ENCODE results near the gene TMEM207. TPM values are rescaled to one million over a fixed set of nuclear protein-coding genes. Genes with fewer than 3 reads are reported as not detected.
"Not testable (repeated sequence)": the region's sequence is repeated elsewhere in the genome, so short reads cannot be mapped to it uniquely, and the experiment has no call there.

Gene TMEM207
- total RNA-seq, 5 donors from 2014 or later (not counting 1 experiment from before 2014, with no cell fraction given), result not detected

DNA sequence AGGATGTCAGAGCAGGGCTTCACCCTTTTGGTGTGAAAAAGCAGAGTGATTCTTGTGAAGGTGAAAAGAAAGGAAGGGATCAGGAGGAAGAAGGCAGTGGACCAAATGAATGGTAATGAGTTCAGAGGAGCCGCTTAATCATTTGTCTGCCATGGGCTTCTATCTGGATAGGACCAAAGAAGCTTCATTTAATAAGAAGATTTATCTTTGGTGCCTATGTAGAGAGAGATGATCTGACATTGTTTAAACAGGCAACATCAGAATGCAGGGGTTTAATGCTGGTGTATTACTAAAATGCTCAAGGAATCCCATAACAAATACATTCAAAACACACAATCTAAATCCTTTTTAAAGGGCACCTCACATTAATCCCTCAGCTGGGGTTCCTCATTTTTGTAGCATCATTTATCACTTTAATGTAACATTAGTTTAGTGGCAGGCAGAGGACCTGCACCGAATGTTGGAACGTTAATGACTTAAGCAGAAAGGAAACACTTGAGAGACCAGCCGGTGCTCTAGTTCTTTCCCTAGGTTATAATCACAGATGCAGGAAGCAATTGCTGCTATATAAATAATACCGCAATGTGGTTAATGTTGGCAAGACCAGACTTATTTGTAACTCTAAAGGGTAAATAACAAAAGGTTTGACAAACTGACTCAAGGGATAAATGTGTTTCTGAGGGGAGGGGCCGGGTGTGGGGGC is 36.3 kb upstream of the TMEM207 start:
- WGBS (ENCODE audit: insufficient coverage), result 83% methylated on average over 1 of the region's 6 CpGs
- peaks cover 4 to 8% of the 10 kb centered on the region in 2 experiments for H3K27me3 ChIP-seq (replicated peaks in 1 of 2; ENCODE audit: control insufficient read depth in 2 of 2, extremely low read depth in 1 of 2, insufficient read depth in 2 of 2, low read length in 1 of 2)
- H3K9me3 ChIP-seq, result no peaks in the 10 kb centered on the region
- Mint-ChIP-seq H3K4me3 (no peak overlapping the region), H3K4me1 (peaks cover 0 to 5% (median 4%) of the 10 kb centered on the region in 3 donors), H3K36me3 (no peaks in the 10 kb centered on the region), H3K27ac (no peak overlapping the region), H3K9me3 (no peaks in the 10 kb centered on the region), H3K27me3 (peaks cover 16 to 27% of the 10 kb centered on the region in 2 donors)
- DNase-seq (no peak), ATAC-seq (replicated peaks in 1 of 4) (no peak)
- no peak overlapping the region for H3K4me3 ChIP-seq (ENCODE audit: control insufficient read depth in 1 of 2, extremely low read depth in 1 of 2, low read length in 1 of 2)
- CTCF ChIA-PET, result no interaction called here
- no peaks in the 10 kb centered on the region for H3K36me3 ChIP-seq (ENCODE audit: control insufficient read depth in 2 of 2, extremely low read depth in 1 of 2, insufficient read depth in 1 of 2, low read length in 1 of 2)
- H3K27ac ChIP-seq (ENCODE audit: low read length), result no peak overlapping the region
- POLR2A ChIA-PET, result no interaction called here
- no peaks in the 10 kb centered on the region for H3K4me1 ChIP-seq (ENCODE audit: control insufficient read depth in 1 of 2, extremely low read depth in 1 of 2, insufficient read depth in 2 of 2, low read length in 2 of 2)

DNA sequence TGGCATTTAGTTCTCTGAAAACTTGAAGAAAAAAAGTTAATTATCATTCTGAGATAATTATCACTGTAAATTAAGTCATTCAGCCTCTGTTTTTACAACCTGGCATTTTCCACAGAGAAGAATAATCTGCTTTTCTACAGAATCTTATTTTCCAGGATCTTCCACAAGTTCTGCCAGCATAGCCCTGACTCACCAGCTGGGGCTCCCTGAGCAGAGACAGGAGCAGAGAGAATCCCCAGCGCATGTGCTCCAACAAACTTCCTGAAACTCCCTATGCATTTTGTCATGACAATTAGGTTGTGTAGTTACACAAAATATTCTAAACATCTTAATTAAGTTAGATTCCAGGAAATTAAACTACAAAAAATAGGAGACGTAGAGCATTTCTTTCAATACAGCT is 32.1 kb upstream of the TMEM207 start:
- H3K4me1 Mint-ChIP-seq, result peaks cover 0 to 5% (median 4%) of the 10 kb centered on the region in 3 donors
- ChIA-PET POLR2A (no interaction called here), CTCF (no interaction called here)
- no peaks in the 10 kb centered on the region for H3K36me3 Mint-ChIP-seq
- Histone ChIP-seq H3K4me1 (ENCODE audit: control insufficient read depth in 1 of 2, extremely low read depth in 1 of 2, insufficient read depth in 2 of 2, low read length in 2 of 2) (no peaks in the 10 kb centered on the region), H3K4me3 (ENCODE audit: control insufficient read depth in 1 of 2, extremely low read depth in 1 of 2, low read length in 1 of 2) (no peak overlapping the region), H3K27ac (ENCODE audit: low read length) (no peak overlapping the region), H3K36me3 (ENCODE audit: control insufficient read depth in 2 of 2, extremely low read depth in 1 of 2, insufficient read depth in 1 of 2, low read length in 1 of 2) (no peaks in the 10 kb centered on the region), H3K9me3 (no peaks in the 10 kb centered on the region), H3K27me3 (replicated peaks in 1 of 2; ENCODE audit: control insufficient read depth in 2 of 2, extremely low read depth in 1 of 2, insufficient read depth in 2 of 2, low read length in 1 of 2) (no peaks in the 10 kb centered on the region)
- H3K4me3 Mint-ChIP-seq, result no peak overlapping the region
- ATAC-seq (replicated peaks in 1 of 4), result no peak
- DNase-seq, result no peak
- no peaks in the 10 kb centered on the region for H3K9me3 Mint-ChIP-seq
- peaks cover 1 to 4% of the 10 kb centered on the region in 2 donors for H3K27me3 Mint-ChIP-seq
- no CpG with 5 or more reads among the region's 2 CpGs for WGBS (ENCODE audit: insufficient coverage)
- H3K27ac Mint-ChIP-seq, result no peak overlapping the region

DNA sequence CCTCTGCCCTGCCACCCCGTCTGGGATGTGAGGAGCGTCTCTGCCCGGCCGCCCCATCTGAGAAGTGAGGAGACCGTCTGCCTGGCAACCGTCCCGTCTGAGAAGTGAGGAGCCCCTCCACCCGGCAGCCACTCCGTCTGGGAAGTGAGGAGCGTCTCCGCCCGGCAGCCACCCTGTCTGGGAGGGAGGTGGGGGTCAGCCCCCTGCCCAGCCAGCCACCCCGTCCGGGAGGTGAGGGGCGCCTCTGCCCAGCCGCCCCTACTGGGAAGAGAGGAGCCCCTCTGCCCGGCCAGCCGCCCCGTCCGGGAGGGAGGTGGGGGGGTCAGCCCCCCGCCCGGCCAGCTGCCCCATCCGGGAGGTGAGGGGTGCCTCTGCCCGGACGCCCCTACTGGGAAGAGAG is 23.6 kb upstream of the TMEM207 start:
- H3K27me3 Mint-ChIP-seq; H3K27ac ChIP-seq (ENCODE audit: low read length); H3K9me3 ChIP-seq; H3K36me3 Mint-ChIP-seq; H3K27me3 ChIP-seq (replicated peaks in 1 of 2; ENCODE audit: control insufficient read depth in 2 of 2, extremely low read depth in 1 of 2, insufficient read depth in 2 of 2, low read length in 1 of 2); H3K4me3 ChIP-seq (ENCODE audit: control insufficient read depth in 1 of 2, extremely low read depth in 1 of 2, low read length in 1 of 2); H3K27ac Mint-ChIP-seq; CTCF ChIA-PET; H3K4me3 Mint-ChIP-seq; H3K36me3 ChIP-seq (ENCODE audit: control insufficient read depth in 2 of 2, extremely low read depth in 1 of 2, insufficient read depth in 1 of 2, low read length in 1 of 2); ATAC-seq (replicated peaks in 1 of 4); H3K4me1 Mint-ChIP-seq; DNase-seq; H3K4me1 ChIP-seq (ENCODE audit: control insufficient read depth in 1 of 2, extremely low read depth in 1 of 2, insufficient read depth in 2 of 2, low read length in 2 of 2): not testable (repeated sequence)
- POLR2A ChIA-PET, result interaction anchor here in 1 of 2 donors (0.7 kb wide), 1 partner anchor 84 kb away, joined by 3 read pairs; no protein-coding TSS in a partner anchor
- 100% methylated on average over 3 of the region's 25 CpGs for WGBS (ENCODE audit: insufficient coverage)
- H3K9me3 Mint-ChIP-seq, result peaks cover 0 to 14% (median 13%) of the 10 kb centered on the region in 3 donors

DNA sequence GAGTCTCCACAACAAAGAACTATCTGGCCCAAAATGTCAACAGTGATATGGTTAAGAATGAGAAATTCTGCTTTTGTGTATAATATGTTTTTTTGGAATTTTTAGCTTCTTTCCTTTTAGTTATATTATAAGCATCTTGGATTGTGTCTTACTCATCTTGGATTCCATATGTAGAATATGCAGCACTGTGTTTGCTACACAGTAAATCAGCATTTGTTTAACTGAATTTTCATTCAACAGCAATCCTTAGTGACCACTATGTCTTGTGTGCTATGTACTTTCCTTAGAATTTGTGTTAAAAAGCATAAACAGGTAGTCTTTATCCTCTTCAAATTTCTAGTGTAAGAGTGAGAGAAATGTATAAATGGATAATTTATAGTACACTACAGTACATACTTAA is 18.2 kb upstream of the TMEM207 start:
- peaks cover 0 to 5% of the 10 kb centered on the region in 2 experiments for H3K27me3 ChIP-seq (replicated peaks in 1 of 2; ENCODE audit: control insufficient read depth in 2 of 2, extremely low read depth in 1 of 2, insufficient read depth in 2 of 2, low read length in 1 of 2)

DNA sequence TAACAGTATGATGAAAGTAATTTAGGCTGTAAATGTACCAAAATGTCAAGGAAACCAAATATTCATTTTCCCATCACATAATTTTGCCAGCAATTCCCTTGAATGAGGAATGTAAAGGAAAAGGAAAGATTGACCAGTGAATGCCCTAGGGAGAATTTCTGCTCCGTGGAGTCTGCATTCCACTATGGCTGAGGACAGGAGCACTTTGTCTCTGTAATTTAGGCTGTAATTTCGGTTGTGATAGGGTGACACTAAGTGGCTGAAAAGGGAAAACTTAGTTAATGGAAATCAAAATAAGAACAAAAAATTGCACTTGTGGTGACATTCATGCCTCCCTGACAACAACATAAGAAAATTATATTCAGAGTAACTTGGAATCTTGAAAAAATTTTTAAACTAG is 8.3 kb upstream of the TMEM207 start:
- no peak overlapping the region for H3K27ac ChIP-seq (ENCODE audit: low read length)

More for the DNA sequence above, 18.2 kb upstream of the TMEM207 start:
- Mint-ChIP-seq H3K4me1 (no peaks in the 10 kb centered on the region), H3K9me3 (peaks cover 0 to 14% (median 13%) of the 10 kb centered on the region in 3 donors), H3K4me3 (no peak overlapping the region), H3K36me3 (peaks cover 3% of the 10 kb centered on the region), H3K27ac (no peak overlapping the region), H3K27me3 (peaks cover 10 to 15% of the 10 kb centered on the region in 2 donors)
- POLR2A ChIA-PET, result no interaction called here
- Histone ChIP-seq H3K27ac (ENCODE audit: low read length) (no peak overlapping the region), H3K4me3 (ENCODE audit: control insufficient read depth in 1 of 2, extremely low read depth in 1 of 2, low read length in 1 of 2) (no peak overlapping the region), H3K4me1 (ENCODE audit: control insufficient read depth in 1 of 2, extremely low read depth in 1 of 2, insufficient read depth in 2 of 2, low read length in 2 of 2) (no peaks in the 10 kb centered on the region), H3K36me3 (ENCODE audit: control insufficient read depth in 2 of 2, extremely low read depth in 1 of 2, insufficient read depth in 1 of 2, low read length in 1 of 2) (no peaks in the 10 kb centered on the region), H3K9me3 (no peaks in the 10 kb centered on the region)
- ATAC-seq (replicated peaks in 1 of 4), result no peak
- CTCF ChIA-PET, result no interaction called here
- no peak for DNase-seq

DNA sequence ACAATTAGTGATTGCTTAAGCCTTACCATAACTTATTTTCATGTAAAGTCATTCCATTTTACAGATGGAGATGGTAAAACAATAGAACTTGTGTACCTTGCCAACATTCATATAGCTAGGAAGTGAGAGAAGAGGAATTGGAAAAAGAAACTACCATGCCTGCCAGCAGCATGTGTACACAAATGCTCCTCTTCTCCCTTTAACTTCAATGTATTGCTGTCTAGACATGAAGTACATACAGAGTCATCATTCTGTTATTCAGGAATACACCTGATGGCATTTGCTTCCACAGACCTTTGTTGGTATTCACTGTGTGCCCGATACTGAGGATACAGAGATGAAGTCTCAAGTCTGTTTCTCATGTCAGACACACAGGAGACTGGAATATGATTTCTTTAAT is 7.1 kb upstream of the TMEM207 start:
- DNase-seq (no peak), ATAC-seq (replicated peaks in 1 of 4) (no peak)
- Histone ChIP-seq H3K9me3 (no peaks in the 10 kb centered on the region), H3K27ac (ENCODE audit: low read length) (no peak overlapping the region), H3K27me3 (replicated peaks in 1 of 2; ENCODE audit: control insufficient read depth in 2 of 2, extremely low read depth in 1 of 2, insufficient read depth in 2 of 2, low read length in 1 of 2) (no peaks in the 10 kb centered on the region), H3K36me3 (ENCODE audit: control insufficient read depth in 2 of 2, extremely low read depth in 1 of 2, insufficient read depth in 1 of 2, low read length in 1 of 2) (no peaks in the 10 kb centered on the region), H3K4me1 (ENCODE audit: control insufficient read depth in 1 of 2, extremely low read depth in 1 of 2, insufficient read depth in 2 of 2, low read length in 2 of 2) (no peaks in the 10 kb centered on the region), H3K4me3 (ENCODE audit: control insufficient read depth in 1 of 2, extremely low read depth in 1 of 2, low read length in 1 of 2) (no peak overlapping the region)
- no peaks in the 10 kb centered on the region for H3K36me3 Mint-ChIP-seq
- peaks cover 5 to 13% of the 10 kb centered on the region in 2 donors for H3K27me3 Mint-ChIP-seq
- WGBS (ENCODE audit: insufficient coverage), result 86% methylated on average over 1 of the region's 1 CpG
- ChIA-PET CTCF (no interaction called here), POLR2A (no interaction called here)
- no peaks in the 10 kb centered on the region for H3K4me1 Mint-ChIP-seq
- no peak overlapping the region for H3K27ac Mint-ChIP-seq
- H3K4me3 Mint-ChIP-seq, result no peak overlapping the region
- no peaks in the 10 kb centered on the region for H3K9me3 Mint-ChIP-seq

More for the DNA sequence above, 8.3 kb upstream of the TMEM207 start:
- no peak overlapping the region for H3K4me3 Mint-ChIP-seq
- ChIA-PET POLR2A (no interaction called here), CTCF (no interaction called here)
- H3K4me3 ChIP-seq (ENCODE audit: control insufficient read depth in 1 of 2, extremely low read depth in 1 of 2, low read length in 1 of 2), result no peak overlapping the region
- H3K9me3 Mint-ChIP-seq, result no peaks in the 10 kb centered on the region
- DNase-seq (no peak), ATAC-seq (replicated peaks in 1 of 4) (no peak)
- H3K36me3 ChIP-seq (ENCODE audit: control insufficient read depth in 2 of 2, extremely low read depth in 1 of 2, insufficient read depth in 1 of 2, low read length in 1 of 2), result no peaks in the 10 kb centered on the region
- H3K36me3 Mint-ChIP-seq, result no peaks in the 10 kb centered on the region
- no peaks in the 10 kb centered on the region for H3K4me1 Mint-ChIP-seq
- no peaks in the 10 kb centered on the region for H3K9me3 ChIP-seq
- peaks cover 5 to 13% of the 10 kb centered on the region in 2 donors for H3K27me3 Mint-ChIP-seq
- no peaks in the 10 kb centered on the region for H3K27me3 ChIP-seq (replicated peaks in 1 of 2; ENCODE audit: control insufficient read depth in 2 of 2, extremely low read depth in 1 of 2, insufficient read depth in 2 of 2, low read length in 1 of 2)
- no peaks in the 10 kb centered on the region for H3K4me1 ChIP-seq (ENCODE audit: control insufficient read depth in 1 of 2, extremely low read depth in 1 of 2, insufficient read depth in 2 of 2, low read length in 2 of 2)
- H3K27ac Mint-ChIP-seq, result no peak overlapping the region
- WGBS (ENCODE audit: insufficient coverage), result 80% methylated on average over 1 of the region's 2 CpGs

Measured in T-cell (primary cell).